ENCODE measurements around the gene HIVEP2. TPM values are rescaled to one million over a fixed set of nuclear protein-coding genes. Genes with fewer than 3 reads are reported as not detected.

Gene HIVEP2
- total and polyA plus RNA-seq, 2 of the 4 experiments (the other 2 are of a cell fraction), result 4.3 to 11.3 TPM

DNA sequence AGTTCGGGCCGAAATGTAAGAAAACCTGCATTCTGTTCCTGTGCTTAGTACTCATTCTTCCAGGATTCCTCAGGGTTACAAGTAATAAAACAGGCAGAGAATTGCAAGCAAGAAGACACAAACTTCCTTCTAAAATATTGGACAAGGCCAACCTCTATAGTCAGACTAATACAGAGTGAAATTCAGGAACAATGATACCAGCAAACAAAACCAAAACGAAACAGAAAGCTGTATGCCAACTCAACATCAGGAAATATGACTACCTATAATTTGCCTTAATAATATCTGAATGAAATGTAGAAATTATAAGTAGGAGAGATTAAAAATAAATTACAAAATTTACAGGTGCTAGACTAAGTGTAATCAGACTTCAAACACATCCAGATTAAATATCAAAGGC is 238.8 kb downstream of the HIVEP2 start:
- Histone ChIP-seq H4K8ac (ENCODE audit: low read depth in 2 of 2, low read length in 2 of 2) (no peak overlapping the region), H3K4me2 (ENCODE audit: low read depth, low read length) (no peak overlapping the region), H3K14ac (replicated peaks; ENCODE audit: low read depth, low read length) (no peak overlapping the region), H3K36me3 (ENCODE audit: control insufficient read depth, insufficient read depth, low read length) (no peaks in the 10 kb centered on the region), H3K23ac (ENCODE audit: low read depth, low read length) (no peak overlapping the region), H2BK20ac (ENCODE audit: low read depth, low read length) (no peak overlapping the region), H2BK5ac (ENCODE audit: low read depth, low read length, poor library complexity, severe bottlenecking) (no peak overlapping the region), H3K9ac (ENCODE audit: low read depth, low read length) (no peak overlapping the region), H3K9me1 (ENCODE audit: insufficient read depth, low read length) (no peaks in the 10 kb centered on the region), H3K27ac (ENCODE audit: insufficient read depth, low read length) (no peak overlapping the region), H4K91ac (ENCODE audit: insufficient read depth, low read depth, low read length) (no peak overlapping the region), H3K9me3 (ENCODE audit: control insufficient read depth, insufficient read depth, low read length) (no peaks in the 10 kb centered on the region), H4K5ac (ENCODE audit: low read depth, low read length) (no peak overlapping the region), H3K27me3 (ENCODE audit: control insufficient read depth, insufficient read depth, low read length) (no peaks in the 10 kb centered on the region), H2AFZ (replicated peaks; ENCODE audit: low read length, poor library complexity) (no peak overlapping the region), H3K56ac (ENCODE audit: extremely low read depth, insufficient read depth, low read length) (no peak overlapping the region), H3K79me1 (ENCODE audit: low read depth in 1 of 2, low read length in 2 of 2) (no peaks in the 10 kb centered on the region), H2BK15ac (ENCODE audit: low read depth, low read length) (no peak overlapping the region), H2BK120ac (ENCODE audit: low read depth, low read length) (no peak overlapping the region), H4K20me1 (ENCODE audit: insufficient read depth, low read length) (no peaks in the 10 kb centered on the region), H2AK9ac (replicated peaks; ENCODE audit: low read depth, low read length, poor library complexity) (no peak overlapping the region), H3K4me1 (ENCODE audit: control insufficient read depth, insufficient read depth, low read length) (no peaks in the 10 kb centered on the region), H3K4me3 (ENCODE audit: insufficient read depth, low read depth, low read length) (no peak overlapping the region), H3K4ac (ENCODE audit: low read depth, low read length) (no peak overlapping the region), H2AK5ac (ENCODE audit: low read depth, low read length) (no peak overlapping the region), H3K18ac (ENCODE audit: low read depth, low read length) (no peak overlapping the region)
- dilution Hi-C loops (cut with HindIII; ENCODE audit: low sequenced_read_pairs, unreplicated experiment), result no loop called here
- WGBS, 2 experiments (ENCODE audit: extremely low coverage in 2 of 2, insufficient read length in 1 of 2), result no CpG with 5 or more reads among the region's 3 CpGs
- TF ChIP-seq CHD1 (IDR thresholded peaks at IDR 0.05; ENCODE audit: low read depth, low read length), result no peak
- no peak for TF ChIP-seq MXI1 (IDR thresholded peaks at IDR 0.05; ENCODE audit: borderline replicate concordance, low read depth, low read length)
- TF ChIP-seq, protein P1, sequence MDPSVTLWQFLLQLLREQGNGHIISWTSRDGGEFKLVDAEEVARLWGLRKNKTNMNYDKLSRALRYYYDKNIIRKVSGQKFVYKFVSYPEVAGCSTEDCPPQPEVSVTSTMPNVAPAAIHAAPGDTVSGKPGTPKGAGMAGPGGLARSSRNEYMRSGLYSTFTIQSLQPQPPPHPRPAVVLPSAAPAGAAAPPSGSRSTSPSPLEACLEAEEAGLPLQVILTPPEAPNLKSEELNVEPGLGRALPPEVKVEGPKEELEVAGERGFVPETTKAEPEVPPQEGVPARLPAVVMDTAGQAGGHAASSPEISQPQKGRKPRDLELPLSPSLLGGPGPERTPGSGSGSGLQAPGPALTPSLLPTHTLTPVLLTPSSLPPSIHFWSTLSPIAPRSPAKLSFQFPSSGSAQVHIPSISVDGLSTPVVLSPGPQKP (IDR thresholded peaks at IDR 0.05; ENCODE audit: borderline replicate concordance, low read depth, low read length), result no peak
- TF ChIP-seq MAZ (IDR thresholded peaks at IDR 0.05; ENCODE audit: borderline replicate concordance, low read depth, low read length), result no peak
- no peak for TF ChIP-seq POLR2A (IDR thresholded peaks at IDR 0.05; ENCODE audit: low read depth, low read length)
- TF ChIP-seq, protein P2, sequence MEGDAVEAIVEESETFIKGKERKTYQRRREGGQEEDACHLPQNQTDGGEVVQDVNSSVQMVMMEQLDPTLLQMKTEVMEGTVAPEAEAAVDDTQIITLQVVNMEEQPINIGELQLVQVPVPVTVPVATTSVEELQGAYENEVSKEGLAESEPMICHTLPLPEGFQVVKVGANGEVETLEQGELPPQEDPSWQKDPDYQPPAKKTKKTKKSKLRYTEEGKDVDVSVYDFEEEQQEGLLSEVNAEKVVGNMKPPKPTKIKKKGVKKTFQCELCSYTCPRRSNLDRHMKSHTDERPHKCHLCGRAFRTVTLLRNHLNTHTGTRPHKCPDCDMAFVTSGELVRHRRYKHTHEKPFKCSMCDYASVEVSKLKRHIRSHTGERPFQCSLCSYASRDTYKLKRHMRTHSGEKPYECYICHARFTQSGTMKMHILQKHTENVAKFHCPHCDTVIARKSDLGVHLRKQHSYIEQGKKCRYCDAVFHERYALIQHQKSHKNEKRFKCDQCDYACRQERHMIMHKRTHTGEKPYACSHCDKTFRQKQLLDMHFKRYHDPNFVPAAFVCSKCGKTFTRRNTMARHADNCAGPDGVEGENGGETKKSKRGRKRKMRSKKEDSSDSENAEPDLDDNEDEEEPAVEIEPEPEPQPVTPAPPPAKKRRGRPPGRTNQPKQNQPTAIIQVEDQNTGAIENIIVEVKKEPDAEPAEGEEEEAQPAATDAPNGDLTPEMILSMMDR (conservative IDR thresholded peaks at IDR 0.05; ENCODE audit: low read depth, low read length), result no peak
- TF ChIP-seq, protein P3, sequence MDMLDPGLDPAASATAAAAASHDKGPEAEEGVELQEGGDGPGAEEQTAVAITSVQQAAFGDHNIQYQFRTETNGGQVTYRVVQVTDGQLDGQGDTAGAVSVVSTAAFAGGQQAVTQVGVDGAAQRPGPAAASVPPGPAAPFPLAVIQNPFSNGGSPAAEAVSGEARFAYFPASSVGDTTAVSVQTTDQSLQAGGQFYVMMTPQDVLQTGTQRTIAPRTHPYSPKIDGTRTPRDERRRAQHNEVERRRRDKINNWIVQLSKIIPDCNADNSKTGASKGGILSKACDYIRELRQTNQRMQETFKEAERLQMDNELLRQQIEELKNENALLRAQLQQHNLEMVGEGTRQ (IDR thresholded peaks at IDR 0.05; ENCODE audit: low read depth, low read length), result no peak
- TF ChIP-seq RCOR1 (IDR thresholded peaks at IDR 0.05; ENCODE audit: insufficient replicate concordance, low read length), result no peak
- TF ChIP-seq BHLHE40 (IDR thresholded peaks at IDR 0.05; ENCODE audit: low read depth, low read length), result no peak
- TF ChIP-seq RAD21 (IDR thresholded peaks at IDR 0.05; ENCODE audit: low read length), result no peak
- BruUV-seq (replicated peaks), result no TSS peak
- DNase-seq, result no peak
- ChIA-PET POLR2A (ENCODE audit: unreplicated experiment) (no interaction called here), CTCF (interaction anchor here (0.7 kb wide), 1 partner anchor 13 kb away, joined by 4 read pairs; no protein-coding TSS in a partner anchor)
- ATAC-seq (ENCODE audit: low read depth), result no peak
- in situ Hi-C loops (cut with MboI; ENCODE audit: low sequenced_read_pairs), result no loop called here
- intact Hi-C loops (cut with micrococcal nuclease), result no loop called here
